AG04450 (cell line): ENCODE results near the gene PAPPA. TPM values are rescaled to one million over a fixed set of nuclear protein-coding genes. Genes with fewer than 3 reads are reported as not detected.

ENCODE experiments used
- CTCF ChIA-PET: fragments of 300-600, 350-600 bp; formaldehyde crosslinking; extraction: SDS; loops from one replicate; lab custom pipeline; 2022; ENCODE audit warnings: antibody characterized with exemption, inconsistent platforms; lab: Charles Lee
- POLR2A ChIA-PET: fragments of 350-600 bp; formaldehyde crosslinking; extraction: SDS; loops from one replicate; lab custom pipeline; 2021; ENCODE audit warnings: antibody characterized with exemption, inconsistent platforms; lab: Yijun Ruan, JAX
- DNase-seq: peaks from one replicate; pipeline ENCODE4 v3.0.0-alpha.2; 2011; ENCODE audit warnings: low read depth, low spot score
- H3K27ac ChIP-seq: one replicate; pipeline ENCODE4 v1.5.1; 2012; ENCODE audit warnings: low read depth, low read length, control low read depth
- H3K27me3 ChIP-seq: one replicate; pipeline ENCODE4 v1.6.0; 2012; ENCODE audit warnings: low read length; ENCODE audit not compliant: control insufficient read depth, insufficient read depth
- H3K4me3 ChIP-seq: 2 replicates; pipeline ENCODE4 v1.5.1; 2011; ENCODE audit warnings: mild to moderate bottlenecking, low read depth, low read length, control low read depth
- H3K9me3 ChIP-seq: 2 replicates; pipeline ENCODE4 v1.5.1; 2012; ENCODE audit warnings: low read length; ENCODE audit not compliant: control insufficient read depth, insufficient read depth
- CTCF ChIP-seq: IDR thresholded peaks from 2 replicates; pipeline ENCODE4 v1.5.1; 2011; ENCODE audit warnings: low read depth, low read length, control low read depth, inconsistent platforms
- polyA plus RNA-seq: library from polyadenylated mRNA; depleted of rRNA; stranded (reverse); fragments of >200 nt; gene quantifications from 2 replicates; pipeline ENCODE4 v1.2.3, GENCODE V29; 2011

PAPPA gene
- polyA plus RNA-seq, 1 experiment, result 65.0 TPM

DNA sequence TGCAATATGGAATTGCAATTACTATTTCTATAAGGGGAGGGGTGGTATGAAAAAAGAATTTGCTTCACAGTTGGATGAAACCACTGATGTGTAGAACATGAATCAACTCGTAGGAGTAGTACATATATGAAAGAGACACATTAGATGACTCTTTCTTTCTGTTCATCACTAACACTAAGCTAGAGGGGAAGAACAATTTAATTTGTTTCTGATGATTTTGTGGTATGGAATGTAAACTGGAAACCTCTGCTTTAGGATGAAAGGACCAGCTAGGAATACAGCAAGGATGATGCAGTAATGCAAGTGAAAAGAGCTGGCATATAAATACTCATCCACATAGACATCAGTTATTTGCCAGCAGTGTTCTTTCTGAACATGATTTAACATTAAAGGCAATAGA, 113.4 kb downstream of the PAPPA start:
- DNase-seq, result peak; percentile 43
- ChIA-PET POLR2A (no interaction called here), CTCF (interaction anchor here (0.6 to 0.7 kb wide), 2 partner anchors 22 to 379 kb away, joined by 3 to 6 read pairs; no protein-coding TSS in a partner anchor)
- Histone ChIP-seq H3K27me3 (no peaks in the 10 kb centered on the region), H3K27ac (no peak overlapping the region), H3K9me3 (no peaks in the 10 kb centered on the region), H3K4me3 (no peak overlapping the region)
- TF ChIP-seq CTCF, result no peak

DNA sequence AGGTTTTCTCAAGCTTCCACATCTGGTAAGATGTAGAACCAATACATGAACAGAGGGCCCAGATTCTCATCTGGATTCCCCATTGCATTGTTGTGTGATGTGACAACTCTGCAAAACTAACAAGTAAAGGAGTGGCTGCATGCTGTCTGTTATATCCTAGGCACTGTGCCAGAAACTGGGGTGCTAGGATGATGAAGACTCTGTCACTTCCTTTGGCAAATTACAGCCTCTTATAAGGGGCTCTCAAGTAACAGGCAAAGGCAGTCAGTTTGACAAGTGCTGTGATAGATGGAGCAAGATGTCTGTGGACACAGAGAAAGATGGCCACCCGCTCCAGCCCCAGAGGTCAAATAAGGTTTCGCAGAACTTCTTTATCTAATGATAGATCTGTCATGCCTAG, 115.7 kb downstream of the PAPPA start:
- no peak for DNase-seq
- Histone ChIP-seq H3K27ac (no peak overlapping the region), H3K27me3 (no peaks in the 10 kb centered on the region), H3K9me3 (no peaks in the 10 kb centered on the region), H3K4me3 (no peak overlapping the region)
- POLR2A ChIA-PET, result no interaction called here
- CTCF ChIA-PET, result no interaction called here
- TF ChIP-seq CTCF, result no peak

DNA sequence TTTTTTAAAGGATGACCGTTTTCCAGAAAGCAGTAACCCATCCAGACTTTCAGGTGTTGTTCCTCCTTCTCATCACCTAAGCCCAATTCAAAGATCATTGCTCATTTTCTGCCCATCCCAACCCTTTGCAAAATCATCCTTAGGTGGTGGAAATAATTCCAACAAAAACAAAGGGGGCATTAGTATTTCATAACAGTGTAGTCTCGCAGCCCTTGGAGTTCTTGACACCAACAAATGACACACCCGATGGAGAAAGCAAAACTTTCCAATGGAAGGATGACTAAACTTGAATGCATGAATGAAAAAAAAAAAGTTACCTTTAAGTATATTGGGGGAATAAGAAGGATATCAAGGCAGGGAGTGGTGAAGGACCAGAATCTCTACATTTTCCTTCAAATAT, 117.0 kb downstream of the PAPPA start:
- no peak for DNase-seq
- ChIA-PET CTCF (no interaction called here), POLR2A (no interaction called here)
- no peak overlapping the region for H3K4me3 ChIP-seq
- TF ChIP-seq CTCF, result no peak
- H3K27me3 ChIP-seq, result no peaks in the 10 kb centered on the region
- H3K9me3 ChIP-seq, result no peaks in the 10 kb centered on the region
- H3K27ac ChIP-seq, result no peak overlapping the region

- H3K27me3 ChIP-seq, result no peaks in the 10 kb centered on the region
- POLR2A ChIA-PET, result no interaction called here
- H3K27ac ChIP-seq, result no peak overlapping the region
- H3K4me3 ChIP-seq, result no peak overlapping the region
- no peak for TF ChIP-seq CTCF
- DNase-seq, result no peak
- H3K9me3 ChIP-seq, result no peaks in the 10 kb centered on the region
- CTCF ChIA-PET, result no interaction called here
Observed at GRCh38 chr9:116271340-116271739, 117.7 kb downstream of the PAPPA start.

- ChIA-PET POLR2A (no interaction called here), CTCF (no interaction called here)
- DNase-seq, result no peak
- H3K27ac ChIP-seq, result no peak overlapping the region
- no peak overlapping the region for H3K4me3 ChIP-seq
- TF ChIP-seq CTCF, result no peak
- H3K9me3 ChIP-seq, result no peaks in the 10 kb centered on the region
- no peaks in the 10 kb centered on the region for H3K27me3 ChIP-seq
Observed at GRCh38 chr9:116271991-116272390, 118.4 kb downstream of the PAPPA start.
